ENCODE data around the gene PPP4C.

Gene PPP4C

DNA sequence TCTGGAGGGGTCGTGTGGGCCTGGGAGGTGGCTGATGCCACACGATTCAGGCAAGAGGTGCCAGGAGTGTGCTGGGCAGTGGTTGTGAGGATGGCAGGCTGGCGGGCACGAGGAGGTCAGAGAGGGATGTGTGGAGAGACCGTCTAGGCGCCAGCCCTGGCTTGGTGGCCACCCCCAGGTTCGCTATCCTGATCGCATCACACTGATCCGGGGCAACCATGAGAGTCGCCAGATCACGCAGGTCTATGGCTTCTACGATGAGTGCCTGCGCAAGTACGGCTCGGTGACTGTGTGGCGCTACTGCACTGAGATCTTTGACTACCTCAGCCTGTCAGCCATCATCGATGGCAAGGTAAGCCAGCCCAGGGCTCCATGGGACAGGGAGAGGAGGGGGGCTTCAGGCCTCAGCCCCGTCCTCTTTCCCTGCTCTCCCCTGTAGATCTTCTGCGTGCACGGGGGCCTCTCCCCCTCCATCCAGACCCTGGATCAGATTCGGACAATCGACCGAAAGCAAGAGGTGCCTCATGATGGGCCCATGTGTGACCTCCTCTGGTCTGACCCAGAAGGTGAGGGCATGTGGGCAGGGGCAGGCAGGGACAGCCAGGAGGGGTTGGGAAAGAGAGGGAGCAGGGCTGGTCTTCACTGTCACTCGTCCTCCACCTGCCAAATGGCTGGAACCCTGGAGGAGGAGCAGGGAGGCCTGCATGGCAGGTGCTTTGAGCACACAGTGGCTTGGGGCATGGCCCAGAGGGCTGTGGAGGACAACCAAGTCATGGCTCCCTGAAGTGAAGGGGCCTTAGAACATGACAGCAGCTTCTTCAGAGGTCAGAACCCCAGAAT, 7.6 kb downstream of the PPP4C start:
- no peak for DNase-seq

DNA sequence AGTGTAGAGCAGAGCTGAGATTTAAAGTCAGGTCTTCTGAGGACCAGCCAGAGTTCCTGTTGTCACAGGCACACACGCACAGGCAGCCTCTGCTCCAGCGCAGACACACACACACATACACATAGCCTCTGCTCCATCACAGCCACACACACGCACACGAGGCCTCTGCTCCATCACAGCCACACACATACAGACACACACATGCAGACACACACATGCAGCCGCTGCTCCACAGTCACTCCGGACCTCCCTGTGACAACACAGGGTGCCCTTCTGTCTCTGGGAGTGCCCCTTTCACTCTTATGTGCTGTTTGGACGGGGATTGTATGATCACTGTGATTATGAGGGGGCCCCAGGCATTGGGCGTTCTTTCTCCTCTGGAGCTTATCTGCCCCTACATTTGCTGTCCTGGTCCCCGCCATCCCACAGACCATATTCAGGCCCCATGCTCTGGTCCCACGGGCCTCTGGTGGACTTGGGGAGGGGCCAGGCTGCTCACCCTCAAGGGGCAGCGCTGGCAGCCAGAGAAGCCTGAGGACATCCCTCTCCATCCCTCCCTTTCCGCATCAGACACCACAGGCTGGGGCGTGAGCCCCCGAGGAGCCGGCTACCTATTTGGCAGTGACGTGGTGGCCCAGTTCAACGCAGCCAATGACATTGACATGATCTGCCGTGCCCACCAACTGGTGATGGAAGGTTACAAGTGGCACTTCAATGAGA, 8.5 kb downstream of the PPP4C start:
- no peak for DNase-seq

DNA sequence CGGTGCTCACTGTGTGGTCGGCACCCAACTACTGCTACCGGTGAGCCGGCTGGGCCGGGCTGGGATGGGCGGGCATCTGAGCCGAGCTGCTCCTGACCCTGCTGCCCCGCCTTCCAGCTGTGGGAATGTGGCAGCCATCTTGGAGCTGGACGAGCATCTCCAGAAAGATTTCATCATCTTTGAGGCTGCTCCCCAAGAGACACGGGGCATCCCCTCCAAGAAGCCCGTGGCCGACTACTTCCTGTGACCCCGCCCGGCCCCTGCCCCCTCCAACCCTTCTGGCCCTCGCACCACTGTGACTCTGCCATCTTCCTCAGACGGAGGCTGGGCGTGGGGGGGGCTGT, 9.0 kb downstream of the PPP4C start:
- no peak for DNase-seq

DNA sequence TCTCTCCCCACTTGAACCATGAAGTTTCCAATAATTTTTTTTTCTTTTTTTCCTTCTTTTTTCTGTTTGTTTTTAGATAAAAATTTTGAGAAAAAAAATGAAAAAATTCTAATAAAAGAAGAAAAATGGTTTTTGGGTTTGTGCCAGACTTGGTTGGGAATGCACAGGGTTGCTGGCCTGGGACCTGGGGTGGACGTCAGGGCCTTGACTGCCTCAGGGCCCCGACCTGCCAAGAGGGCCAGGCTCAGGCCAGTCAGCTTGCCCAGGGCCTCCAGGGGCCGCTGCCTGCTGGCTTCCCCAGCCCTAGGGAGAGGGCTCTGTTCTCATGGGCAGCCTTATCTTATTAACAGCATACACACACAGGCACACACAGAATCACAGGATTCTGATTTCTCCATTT, 9.5 kb downstream of the PPP4C start:
- DNase-seq = no peak

DNA sequence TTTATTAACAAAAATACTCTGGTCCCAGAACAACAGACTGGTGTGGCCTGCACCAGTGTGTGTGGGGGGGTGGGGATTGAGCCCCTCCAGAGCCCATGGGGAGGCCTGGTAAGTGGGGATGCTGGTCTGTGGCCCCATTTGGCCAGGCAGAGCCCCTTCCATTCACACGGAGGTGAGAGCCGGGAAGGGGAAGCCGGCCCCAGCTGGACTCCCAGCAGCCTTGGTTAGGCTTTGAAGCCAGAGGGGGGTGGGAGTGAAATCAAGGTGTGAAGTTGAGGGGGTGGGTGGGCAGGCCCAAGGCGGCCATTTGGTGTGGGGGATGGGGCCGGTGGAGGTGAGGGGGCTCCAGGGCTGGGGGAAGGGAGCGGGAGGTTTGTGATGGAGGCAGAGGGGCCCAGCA, 10.0 kb downstream of the PPP4C start:
- no peak for DNase-seq

DNA sequence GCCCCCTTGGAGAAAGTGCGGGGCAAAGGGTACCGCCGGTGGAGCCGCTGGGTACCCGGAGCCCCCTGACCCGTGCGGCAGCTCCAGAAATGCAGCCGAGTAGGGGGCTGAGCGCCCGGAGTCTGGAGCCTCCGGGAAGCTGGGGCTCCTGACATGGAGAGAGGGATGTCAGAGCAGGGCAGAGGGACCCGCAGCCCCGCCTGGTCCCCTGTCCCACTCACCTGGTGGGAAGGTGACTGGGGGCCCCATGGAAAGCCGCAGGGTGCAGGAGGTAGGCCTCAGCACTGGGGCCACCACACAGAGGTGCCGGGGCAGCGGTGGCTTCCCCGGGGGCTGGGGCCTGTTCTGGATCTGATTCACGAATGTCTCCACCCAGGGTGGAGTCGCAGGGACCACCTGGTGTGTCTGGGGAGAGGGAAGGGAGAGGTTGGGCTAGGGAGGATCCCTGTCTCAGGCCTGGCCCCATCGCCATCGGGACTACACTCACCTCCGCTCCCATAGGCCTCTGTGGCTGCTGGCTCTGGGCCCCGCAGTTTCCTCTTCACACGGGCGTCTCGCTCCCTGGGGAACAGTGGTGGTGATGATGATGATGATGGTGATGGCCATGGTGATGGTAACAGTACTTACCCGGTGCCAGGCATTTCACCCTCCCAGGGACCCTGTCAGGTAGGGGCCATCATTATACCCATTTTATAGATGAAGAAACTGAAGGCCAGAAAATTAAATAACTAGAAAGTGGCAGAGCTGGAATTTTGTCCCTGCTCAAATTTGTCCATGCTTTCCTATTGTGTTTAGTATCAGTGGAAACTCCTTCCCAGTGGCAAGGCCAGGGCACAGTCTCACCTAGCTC, 10.7 kb downstream of the PPP4C start:
- DNase-seq = no peak

DNA sequence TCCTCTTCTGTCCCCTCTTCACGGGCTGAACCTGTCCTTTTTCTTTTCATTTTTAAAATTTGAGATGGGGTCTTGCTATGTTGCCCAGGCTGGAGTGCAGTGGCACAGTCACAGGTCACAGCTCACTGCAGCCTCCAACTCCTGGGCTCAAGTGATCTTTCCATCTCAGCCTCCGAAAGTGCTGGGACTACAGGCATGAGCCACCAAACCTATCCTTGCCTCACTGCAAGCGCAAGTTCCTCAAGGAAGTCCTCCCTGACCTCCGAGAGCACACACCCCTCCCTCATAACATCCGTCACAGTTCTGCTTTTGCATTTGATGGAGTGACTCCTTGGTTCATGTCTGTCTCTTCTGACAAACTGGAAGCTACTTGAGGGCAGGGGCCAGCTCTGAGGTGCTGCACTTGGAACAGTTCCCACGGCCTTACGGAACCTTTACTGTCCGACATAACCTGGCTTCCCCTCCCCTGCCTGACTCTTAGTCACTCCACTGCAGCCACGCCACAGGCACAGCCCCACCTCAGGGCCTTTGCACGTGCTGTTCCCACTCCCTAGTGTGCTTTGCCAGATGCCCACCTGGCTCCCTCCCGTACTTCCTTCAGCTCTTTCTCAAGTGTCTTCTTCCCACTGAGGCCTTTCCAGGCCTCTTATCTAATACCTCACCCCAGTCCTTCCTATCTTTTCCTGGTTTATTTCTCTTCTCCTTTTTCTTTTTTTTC, 11.5 kb downstream of the PPP4C start:
- no peak for DNase-seq

DNA sequence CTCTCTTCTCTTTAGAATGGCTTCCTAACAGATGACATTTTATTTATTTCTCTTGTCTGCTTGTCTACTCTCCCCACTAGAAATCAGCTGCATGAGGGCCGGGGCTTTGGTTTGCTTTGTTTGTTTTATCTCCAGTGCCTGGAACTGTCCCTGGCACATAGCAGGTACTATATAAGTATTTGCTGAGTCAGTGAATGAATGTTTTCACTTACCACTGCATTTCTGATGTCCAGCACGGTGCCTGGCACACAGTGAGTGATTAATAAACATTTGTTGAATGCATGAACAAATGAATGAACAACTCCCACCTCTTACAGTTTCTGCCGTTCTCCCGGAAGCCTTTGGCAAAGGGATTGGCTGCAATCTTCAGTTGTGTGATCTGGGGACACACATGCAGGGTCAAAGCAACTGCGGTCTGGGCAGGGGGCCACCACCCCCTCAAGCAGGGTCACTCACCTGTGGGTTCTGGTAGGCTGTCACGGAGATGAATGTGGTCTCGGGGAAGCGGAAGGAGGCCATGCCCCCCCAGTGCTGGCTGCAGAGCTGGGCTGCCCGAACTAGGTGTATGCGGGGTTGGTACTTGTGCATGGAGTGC, 12.5 kb downstream of the PPP4C start:
- DNase-seq = no peak

DNA sequence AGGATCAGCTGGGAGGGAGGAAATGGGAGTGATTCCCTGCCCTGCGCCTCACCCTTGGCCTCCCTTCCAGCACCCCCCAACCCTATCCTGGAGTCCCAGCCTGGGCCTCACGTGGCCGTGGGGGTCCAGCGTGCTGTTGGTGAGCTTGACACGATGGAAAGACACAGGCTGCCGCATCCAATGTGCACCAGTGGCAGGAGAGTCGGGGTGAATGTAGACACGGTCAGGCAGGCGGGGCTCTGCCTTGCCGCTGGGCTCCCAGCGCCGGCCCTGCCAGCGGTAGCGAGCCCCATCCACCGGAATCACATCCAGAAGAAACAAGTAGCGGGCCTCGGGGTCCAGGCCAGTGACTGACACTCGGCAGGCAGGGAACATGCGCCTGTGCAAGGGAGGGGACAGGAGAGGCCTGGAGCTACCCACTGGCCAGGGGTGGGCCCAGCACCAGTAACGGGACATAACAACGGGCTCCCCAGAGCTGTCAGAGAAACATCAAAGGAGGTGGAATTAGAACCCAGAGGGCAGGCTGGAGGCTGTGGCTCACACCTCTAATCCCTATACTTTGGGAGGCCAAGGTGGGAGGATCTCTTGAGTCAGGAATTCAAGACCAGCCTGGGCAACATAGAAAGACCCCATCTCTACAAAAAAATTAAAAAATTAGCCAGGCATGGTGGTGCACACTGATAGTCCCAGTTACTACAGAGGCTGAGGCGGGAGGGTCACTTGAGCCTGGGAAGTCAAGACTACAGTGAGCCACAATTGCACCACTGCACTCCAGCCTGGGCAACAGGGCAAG, 13.2 kb downstream of the PPP4C start:
- DNase-seq = no peak

DNA sequence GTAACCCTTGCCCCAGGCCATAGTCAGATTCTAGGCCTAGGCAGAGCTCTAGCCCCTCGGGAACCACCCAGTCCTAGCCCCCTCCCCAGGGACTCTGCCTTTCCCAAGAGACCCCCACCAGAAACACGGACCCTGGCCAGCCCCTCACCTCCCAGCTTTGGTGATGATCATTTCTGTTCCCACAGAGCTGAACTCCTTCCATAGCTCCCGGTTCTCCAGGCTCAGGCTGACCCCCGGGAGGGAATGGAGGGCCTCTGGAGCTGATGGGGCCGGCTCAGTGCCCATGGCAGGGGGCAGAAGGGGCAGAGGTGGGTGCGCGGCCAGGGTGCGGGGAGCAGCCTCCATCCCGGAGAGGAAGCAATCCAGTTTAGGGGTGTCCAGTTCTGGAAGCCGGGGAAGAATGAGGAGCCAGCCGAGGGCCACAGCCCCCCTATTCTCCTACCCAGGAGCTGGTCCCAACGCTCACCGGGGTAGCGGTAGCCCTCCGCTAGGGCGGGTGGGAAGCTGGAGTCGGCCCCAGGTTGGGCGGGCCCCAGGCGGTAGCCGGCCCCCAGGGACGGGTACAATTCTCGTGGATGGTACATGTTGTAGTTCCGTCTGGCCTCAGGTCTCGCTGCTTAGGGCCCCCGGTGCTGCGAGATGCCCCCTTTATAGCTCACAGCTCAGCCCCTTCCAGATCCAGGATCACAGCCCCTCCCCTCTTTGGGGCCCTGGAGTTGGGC, 15.0 kb downstream of the PPP4C start:
- no peak for DNase-seq

DNA sequence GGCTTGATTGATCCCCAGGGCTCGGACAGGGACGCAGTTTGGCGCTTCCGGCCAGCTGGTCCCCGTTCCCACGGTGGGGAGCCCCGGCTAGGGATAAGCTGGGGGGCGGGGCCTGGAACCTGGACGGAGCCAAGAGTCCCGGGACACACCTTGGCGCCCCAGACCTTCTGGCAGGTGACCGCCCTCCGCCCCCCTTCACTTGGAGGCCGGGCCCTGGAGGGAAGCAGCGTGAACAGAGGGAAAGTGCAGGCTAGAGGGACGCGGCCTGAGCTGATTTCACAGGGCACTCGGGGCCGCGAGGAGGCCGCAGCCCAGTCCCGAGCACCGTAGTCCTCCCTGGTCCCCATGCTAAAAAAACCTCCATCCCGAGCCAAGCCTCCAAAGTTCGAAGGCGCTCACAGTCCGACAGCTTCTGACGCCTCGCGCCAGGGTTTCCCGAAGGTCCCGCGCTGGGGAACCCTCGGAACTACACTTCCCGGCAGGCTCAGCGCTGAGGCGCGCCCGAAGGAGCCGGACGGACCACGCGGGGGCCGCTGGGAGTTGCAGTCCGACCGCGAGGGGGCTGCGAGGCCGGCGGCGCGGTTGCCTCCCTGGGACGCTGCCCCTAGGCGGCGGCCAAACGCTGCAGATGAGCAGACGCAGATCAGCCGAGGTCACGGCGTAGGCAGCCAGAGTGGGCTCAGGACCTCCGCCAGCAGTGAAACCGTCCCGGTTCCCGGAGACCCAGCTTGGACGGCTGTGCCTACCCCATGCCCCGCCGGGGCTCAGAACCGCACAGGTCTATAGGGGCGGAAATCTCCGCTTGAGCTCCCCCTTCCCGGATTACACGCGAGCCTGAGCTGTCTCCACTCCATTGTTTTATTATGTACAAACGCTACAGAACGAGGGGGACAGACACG, 15.9 kb downstream of the PPP4C start, which contains the start of gene TBX6:
TBX6 (minus strand) TSS at position 451 of the 899 bp plus-strand sequence. CDS start 731 bp downstream, outside the sequence.
- DNase-seq = peak; percentile 91

DNA sequence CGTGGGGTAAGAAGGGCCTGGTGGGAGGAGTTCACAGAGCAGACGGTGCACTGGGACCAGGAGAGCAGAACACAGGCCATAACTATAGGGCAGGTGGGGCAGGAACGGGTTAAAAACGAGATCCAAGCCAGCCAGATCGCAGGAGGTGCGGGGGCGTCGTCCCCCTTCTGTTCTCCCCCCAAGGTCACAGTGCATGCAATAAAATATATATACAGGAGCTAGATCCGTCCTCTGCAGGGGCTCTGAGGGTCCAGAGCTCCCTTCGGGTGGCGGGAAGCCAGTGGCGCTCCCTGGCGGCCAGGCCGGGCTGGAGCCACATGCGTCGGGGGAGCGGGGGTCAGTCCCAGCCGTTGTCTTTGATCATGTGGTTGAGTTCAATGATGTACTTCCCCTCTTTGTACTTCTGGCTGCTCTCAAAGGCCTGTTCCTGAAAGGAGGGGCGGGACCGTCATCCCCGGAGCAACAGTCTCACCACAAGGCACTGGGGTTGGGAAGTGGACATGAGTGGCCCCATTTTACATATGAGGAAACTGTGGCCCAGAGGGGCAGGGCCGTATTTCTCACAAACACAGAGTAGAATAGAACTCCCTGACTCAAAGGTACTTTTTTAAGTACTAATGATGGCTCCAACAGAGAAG, 16.7 kb downstream of the PPP4C start:
- peak; percentile 51 for DNase-seq

DNA sequence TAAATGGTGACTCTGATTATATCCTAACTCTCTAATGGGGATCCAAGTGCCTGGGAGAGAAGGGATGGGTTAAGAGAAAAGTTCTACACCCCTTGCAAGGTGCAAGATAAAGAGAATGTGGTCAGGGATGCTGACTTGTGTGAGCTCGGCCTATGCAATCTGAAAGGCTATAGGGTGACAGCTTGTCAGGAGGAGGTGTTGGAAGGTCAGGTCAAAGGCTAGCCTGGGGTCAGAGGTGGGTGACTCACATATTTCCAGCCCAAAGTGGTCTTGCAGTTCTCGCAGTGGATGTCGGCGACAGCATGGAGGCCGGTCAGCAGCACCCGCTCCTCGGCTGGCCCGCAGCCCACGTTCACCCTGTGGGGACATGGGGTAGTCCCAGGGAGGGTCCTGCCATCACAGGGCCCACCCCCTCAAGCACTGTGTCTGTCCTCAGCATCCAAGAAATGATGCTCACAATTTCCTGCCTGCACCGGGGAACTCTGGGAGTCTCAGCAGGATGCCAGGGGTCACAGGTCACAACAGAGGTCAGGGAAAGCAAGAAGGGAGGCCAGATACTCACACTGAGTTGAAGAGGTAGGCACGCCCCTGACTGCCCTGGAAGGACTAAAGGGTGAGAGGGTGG, 18.9 kb downstream of the PPP4C start:
- DNase-seq = no peak

DNA sequence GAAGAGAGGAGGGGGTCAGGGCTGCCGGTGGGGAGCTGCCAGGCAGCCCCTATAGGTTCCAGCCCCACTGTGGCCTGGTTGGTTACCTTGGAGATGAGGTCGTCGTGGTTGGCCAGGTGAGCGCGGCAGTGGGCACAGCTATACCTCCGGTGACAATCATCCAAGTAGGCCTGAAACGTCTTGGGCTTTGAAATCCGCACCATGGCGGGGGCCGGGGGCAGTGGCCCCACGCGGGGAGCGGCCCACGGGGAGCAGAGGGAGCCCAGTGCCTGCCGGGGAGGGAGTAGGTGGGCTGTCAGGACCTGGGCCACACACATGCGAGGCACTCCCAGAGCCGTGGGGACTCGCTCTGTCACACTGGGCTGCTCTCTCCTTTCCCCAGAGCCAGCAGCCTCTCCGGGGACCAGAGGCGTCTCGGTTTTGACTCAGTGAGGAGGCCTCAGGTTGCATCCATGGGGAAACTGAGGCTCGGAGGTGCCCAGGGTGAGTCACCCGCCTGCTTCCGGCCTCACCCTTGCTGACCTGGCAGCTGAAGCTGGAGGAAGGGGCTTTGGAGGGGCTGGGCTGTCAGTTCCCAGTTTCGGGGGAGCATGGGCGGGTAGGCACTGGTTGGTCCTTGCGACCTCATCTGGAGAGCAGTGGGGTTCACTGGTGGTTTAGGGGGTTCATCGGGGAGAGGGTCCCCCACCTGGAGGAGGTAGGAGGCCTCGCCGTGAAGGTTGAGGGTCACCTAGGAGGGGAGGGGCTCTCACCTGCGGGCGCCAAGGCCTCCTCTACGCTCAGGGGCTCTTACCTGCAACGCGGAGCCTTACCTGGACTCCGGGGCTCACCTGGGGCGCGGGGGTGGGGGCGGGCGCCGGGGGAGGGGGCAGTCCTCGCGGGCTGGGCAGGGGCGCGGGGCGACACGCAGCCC, 19.6 kb downstream of the PPP4C start:
- DNase-seq = no peak

DNA sequence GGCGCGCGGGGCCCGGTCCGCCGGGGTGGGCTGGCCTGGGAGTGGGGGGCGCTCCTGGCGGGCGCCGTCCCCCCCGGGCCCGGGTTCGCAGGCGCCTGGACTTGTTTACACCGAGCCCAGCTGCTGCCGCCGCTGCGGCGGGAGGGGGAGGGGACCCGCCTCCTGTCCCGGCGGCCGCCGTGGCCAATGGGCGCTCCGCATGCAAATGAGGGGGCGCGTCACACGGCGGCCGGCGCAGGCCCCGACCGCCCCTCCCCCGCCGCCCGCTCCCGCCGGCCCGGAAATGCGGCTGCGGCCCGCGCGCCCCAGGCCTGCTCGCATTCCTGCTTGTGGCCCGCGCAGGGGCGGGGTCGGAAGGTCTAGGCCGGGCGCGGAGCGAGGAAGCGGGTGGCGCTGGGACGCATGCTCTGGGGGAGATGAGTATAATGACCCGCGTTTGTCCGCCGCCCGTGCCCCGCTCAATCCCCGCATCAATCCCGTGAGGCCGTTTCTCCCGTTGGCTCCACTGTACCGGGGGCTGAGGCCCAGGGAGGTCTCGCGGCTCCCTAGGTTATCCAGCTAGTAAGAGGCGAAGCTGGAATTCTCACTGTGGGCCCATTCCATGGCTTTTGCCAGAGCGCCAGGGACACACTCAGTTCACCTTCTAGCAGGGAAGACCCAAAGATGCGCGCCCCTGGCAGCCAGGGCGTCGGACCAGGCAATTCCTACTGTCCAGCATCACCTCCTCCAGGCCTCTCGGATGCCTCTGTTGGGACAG, 20.5 kb downstream of the PPP4C start, which contains the start of gene YPEL3:
YPEL3 (minus strand) TSS at position 109 of the 757 bp plus-strand sequence. CDS start 731 bp downstream, outside the sequence.
- peak; percentile 85 for DNase-seq

DNA sequence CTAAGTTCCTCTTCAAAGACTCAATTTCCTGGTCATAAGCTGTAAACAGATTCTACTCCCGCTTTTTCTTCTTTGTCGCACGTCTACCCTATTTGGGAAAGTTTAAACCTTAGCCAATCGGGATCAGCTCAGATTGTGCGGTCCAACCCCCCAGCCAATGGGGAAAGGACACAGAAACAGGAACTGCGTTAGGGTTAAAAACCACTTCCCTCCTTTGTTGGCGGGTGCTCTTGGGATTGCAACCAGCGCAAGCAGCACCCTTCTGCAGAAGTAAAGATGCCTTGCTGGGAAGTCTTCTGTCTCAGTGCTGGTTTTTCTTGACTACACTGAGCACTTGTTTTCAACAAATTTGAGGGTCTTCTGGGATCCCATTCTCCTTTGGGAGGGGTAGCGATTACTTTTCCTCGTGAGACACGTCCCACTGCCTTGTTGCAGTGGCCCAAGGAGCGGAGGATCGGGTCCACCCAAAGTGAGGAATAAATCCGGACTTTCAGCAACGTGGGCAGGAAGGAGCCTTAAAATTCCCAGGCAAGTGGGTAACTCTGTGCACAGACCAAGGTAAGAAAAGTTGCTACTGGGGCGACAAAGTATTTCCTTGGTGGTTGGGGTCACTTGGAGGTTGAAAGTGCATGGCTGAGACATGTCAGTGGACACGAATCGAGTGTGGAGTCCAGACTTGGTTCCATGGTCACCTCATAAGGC, 21.2 kb downstream of the PPP4C start:
- no peak for DNase-seq

Measured in effector CD4-positive, alpha-beta T cell (primary cell).